ENCODE results near the gene FHL2.

The FHL2 gene

DNA sequence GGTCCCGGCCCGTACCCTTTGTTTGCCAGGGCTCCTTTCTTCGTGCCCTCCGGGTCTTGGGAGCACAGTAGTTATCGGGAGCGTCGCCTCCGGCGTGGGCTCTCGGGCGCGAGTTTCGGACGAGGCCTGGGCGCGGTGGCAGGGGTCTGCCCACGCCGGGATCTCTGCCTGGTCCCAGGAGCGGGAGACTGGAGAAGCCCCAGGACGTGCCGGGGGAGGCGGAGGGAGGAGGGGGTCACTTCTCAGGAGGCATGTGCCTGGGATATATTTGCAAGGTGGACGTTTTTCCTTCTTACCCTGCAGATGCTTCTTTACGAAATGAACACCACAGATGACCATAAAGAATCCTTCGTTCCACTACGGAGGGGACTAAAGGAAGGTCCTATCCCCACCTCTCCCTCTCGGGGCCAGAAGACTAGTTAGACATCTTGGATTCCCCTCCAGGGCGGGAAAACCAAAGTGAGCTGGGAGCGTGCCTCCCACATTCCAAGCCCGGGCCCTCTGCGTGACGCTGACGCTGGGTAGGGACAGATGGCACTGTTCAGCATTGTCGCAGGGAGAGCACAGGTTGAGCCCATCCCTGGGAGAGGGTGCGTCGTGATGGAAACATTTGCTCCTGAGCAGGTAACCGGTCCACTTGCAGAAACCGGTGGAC is 483 bp upstream of the FHL2 start:
- no peak for DNase-seq (ENCODE audit: low read depth in 2 of 2, low spot score in 1 of 2)

DNA sequence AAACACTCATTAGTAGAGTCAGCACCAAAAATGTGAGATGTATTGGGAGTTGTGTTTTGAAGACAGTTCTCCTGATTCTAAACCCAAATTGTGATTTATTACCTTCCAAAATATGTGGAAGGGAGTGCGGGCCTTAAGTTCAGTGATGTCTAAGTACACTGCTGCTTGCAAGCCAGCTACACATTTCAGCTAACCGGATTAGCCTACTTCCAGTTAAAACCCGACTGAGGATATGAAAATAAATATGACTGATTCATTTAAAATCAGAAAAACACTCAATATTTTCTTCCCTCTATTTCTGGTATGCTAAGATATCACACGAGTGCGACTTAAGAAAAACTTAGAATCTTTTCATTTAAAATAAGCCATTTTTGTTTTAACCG is 907 bp downstream of the FHL2 start:
- no peak for DNase-seq (ENCODE audit: low read depth in 2 of 2, low spot score in 1 of 2)

DNA sequence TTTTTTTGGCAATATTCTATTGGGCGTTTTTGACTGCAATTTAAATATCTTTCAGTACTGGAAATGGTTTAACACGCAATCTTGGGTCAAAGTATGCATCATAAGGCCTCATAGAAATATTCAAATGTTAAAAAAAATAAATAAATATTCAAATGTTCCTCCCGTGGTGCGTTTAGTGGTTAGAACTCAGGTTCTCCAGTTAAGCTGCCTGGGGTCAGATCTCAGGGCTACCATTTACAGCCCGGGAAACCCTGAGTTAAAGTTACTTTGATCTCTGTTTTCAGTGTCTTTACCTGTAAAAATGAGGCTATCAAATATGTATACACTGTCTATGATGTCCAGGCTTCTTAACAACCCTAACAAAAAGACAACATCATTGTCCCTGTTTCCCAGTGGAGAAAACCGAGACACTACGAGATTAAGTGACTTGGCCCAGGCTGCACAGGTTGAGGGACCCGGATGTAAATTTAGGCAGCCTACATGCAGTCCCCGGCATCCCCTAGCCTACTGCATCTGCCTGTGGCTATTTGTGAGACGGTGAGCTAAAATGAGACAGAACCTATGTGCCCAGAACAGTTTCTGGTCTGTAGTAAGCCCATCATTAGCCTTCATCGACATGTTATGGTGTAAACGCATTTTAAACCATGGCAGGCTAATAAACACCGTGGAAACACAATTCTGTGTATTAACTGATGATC is 1.7 kb downstream of the FHL2 start:
- DNase-seq (ENCODE audit: low read depth in 2 of 2, low spot score in 1 of 2), result no peak

DNA sequence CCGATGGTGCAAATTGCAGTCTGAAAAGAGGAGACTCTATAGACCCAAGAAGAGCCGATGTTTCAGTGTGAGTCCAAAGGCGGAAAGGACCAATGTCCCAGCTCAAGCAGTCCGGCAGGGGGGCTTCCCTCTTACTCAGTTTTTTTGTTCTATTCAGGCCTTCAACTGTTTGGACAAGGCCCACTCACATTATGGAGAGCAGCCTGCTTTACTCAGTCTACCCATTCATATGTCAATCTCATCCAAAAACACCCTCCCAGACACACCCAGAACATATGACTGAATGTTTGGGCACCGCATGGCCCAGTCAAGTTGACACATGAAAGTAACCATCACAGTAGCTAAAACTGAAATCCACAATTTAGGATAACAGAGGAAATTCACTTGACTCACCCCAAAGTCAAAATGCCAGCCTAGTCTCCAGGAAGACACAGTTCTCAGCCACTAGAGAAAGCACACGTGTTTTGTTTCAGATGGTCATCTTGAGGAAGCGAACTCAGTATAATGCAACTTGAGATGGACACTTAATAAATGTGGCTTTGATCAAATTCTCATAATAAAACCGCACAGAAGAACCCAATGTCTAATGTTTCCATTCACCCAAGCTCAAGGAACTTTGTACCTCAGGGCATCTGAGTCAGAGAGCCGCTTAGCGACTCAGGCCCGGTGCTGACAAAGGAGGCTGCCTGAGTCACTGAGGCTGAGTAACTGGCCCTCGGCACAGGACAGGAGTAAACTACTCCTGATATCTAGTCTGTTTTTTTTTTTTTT is 2.4 kb downstream of the FHL2 start:
- DNase-seq (ENCODE audit: low read depth in 2 of 2, low spot score in 1 of 2), result no peak

DNA sequence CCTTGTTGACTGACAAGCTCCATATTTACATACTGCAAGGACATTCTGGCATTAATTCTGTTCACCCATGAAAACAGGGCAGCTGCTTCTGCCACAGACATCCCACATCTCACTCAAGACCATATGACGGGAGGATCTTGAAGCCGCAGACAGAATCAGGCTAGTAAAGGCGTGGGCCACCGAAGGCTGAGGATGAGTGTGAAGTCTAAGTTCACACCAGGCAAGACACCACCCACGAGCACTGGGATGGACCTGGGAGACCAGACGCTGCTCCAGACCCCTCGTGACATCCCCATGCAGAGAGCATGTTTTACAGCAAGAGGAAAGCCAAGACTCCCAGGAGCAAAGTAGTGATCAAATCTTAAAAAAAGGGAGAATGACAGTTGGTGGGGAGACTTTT is 3.2 kb downstream of the FHL2 start:
- no peak for DNase-seq (ENCODE audit: low read depth in 2 of 2, low spot score in 1 of 2)

DNA sequence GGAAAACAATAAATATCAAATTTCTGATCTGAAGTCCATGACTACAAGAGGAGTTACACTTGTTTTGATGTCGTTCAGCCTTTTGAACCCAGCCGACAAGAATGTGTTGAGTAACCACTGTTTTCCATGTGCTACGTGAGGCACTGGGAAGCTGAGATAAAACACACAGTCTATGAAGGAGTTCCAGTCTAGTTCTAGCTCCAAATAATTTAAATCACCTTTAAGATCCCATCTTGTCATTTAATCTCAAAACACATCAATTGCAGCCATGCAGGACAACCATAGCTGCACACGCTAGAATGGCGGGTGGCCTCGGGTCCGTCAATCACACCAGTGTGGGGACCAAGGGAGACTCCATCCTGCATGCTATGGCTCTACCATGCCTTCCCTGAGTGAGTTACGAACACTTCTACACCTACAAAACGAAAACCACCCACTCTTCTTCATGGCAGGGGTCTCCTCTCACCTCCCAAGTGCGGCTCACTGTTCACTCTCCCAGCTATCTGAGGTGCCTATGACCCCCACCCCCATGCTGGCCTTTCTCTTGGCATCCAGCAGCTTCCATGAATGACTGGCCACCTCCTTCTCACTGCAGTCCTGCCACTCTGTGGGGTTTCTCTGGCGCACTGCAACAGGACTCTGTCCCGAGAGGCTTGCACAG is 3.8 kb downstream of the FHL2 start:
- no peak for DNase-seq (ENCODE audit: low read depth in 2 of 2, low spot score in 1 of 2)

DNA sequence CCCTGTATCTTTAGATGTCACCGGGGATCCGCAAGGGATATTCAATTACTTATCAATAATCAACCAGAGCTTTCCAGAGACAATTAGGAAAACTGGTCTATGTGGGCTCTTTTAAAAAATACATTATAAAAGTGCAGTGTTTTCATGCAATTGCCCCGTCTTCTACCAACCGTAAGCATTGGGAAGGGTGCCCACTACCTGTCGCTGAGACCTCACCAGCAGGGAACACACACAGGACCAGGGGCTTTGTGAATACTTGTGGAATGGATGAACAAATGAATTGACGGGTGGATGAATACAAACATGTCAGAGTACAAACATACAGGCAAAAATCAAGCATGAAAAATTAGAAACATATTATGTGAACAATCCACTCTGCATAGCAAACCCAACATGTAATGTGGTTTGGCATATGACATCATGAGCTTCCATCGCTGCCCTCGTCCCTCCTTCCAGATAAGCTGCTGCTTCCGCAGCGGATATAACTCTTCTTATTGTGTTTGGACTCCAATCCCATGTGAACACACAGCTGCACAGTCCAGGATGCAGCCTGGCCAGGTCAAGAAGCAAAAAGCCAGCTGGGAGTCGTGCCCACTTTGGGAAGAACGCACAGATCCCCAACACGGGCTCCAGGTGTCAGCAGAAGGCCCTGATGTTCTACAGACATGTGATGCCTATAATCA is 5.3 kb downstream of the FHL2 start:
- no peak for DNase-seq (ENCODE audit: low read depth in 2 of 2, low spot score in 1 of 2)

DNA sequence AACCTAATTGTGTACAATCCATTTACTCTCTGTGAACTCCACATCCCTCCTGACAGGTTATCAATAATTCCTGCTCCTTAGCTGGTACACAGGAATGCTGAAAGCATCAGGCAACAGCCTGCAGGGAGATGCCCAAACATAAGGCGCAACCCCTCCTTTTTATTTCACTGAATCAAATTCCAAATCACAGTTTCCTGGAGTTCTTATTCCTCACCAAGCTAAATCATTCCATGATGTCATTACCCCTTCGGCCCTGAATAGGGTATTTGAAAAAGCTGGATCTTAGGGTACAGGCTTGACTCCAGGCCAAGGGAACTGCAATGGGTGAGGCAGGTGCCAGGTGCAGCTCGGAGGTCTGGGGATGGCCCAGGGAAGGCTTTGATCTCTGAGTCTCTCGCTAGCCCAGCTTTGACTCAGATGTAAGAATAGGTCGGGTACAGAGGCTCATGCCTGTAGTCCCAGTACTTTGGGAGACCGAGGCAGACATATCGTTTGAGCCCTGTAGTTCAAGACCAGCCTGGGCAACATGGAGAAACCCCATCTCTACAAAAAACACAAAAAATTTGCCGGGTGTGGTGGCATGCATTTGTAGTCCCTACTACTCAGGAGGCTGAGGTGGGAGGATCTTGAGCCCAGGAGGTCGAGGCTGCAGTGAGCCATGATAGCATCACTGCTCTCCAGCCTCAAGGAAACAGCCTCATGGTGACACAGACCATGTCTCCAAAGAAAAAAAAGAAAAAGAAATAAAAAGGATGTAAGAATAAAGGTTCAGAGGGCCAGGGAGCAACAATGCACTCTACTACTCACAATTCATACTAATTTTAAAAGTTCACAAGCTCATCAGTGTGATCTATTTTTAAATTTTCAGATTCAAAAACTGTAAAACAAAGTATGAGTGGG is 6.8 kb downstream of the FHL2 start:
- DNase-seq (ENCODE audit: low read depth in 2 of 2, low spot score in 1 of 2), result no peak

DNA sequence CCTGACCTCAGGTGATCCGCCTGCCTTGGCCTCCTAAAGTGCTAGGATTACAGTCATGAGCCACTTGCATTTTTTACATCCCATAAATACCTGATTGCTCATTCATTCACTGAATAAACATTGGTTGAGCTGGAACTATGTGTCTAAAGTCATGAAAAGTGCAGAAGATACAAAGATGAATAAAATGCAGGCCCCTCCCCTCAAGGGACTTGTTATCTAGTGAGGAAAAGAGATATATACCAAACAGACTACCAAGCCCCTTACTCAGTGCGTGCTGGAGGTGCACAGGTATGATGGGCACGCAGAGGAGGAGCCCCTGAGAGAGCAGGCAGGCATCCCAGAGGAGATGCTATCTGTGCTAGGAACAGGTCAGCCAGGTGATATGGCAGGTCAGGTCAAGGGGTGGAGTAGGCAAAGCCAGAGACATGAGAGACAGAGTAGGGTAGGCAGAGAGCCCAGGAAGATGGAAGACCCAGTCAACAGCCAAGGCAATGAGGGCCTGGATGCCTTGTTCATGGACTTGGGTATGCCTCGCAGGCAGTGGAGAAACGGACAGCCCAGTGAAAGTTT is 7.7 kb downstream of the FHL2 start:
- no peak for DNase-seq (ENCODE audit: low read depth in 2 of 2, low spot score in 1 of 2)

DNA sequence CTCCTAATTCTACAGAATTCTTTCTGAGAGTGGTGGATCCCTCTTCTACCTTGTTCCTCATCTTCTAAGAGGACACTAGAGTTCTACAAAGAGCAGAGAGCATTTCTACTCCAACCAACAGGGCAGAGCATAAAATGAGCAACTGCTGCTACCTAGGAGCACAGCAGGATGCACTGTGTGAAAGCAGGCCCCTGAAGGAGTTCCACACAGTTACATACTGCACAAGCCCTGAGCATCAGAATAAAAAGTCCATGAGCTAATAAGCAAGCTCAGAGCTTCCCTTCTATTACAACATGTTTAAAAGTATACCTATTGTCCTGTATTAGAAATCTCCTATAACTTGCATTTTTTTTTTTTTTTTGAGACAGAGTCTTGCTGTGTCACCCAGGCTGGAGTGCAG is 8.4 kb downstream of the FHL2 start:
- no peak for DNase-seq (ENCODE audit: low read depth in 2 of 2, low spot score in 1 of 2)

DNA sequence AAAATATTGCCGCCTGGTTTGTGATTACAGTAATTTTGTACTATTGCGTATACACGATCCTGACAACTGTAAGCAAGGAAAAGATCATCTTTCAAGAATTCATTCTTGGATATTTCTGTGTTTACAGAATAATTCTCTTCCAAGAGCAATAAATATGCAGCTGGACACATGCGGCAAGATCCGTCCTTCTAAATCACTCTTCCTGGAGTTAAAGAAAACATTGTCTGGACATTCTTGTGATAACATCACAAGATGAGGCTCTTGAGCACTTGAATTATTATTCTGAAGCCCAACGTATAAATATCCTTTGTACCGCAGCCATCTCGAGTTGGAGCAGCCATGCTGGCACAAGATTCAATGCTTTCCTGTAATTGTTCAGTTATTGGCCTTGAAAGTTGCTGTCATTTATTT is 9.9 kb downstream of the FHL2 start:
- no peak for DNase-seq (ENCODE audit: low read depth in 2 of 2, low spot score in 1 of 2)

DNA sequence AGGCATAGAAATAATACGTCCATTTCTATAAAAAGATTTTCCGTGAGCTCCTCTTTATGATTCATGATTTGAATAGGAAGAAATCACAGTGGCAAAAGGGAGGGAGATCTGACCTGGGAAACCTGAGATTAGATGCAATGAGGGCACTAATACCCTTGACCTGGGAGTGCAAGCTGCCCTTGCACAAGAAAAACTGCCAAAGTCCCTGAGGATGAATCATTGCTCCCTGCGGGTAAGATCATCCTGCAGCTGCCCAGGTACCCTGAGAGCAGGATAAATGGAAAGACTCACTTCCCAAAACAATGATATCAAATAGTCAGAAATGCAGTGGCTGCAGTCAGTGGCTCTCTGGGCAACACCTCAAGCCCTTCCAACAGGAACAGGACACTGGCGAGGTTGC is 11.6 kb downstream of the FHL2 start:
- DNase-seq (ENCODE audit: low read depth in 2 of 2, low spot score in 1 of 2), result no peak

DNA sequence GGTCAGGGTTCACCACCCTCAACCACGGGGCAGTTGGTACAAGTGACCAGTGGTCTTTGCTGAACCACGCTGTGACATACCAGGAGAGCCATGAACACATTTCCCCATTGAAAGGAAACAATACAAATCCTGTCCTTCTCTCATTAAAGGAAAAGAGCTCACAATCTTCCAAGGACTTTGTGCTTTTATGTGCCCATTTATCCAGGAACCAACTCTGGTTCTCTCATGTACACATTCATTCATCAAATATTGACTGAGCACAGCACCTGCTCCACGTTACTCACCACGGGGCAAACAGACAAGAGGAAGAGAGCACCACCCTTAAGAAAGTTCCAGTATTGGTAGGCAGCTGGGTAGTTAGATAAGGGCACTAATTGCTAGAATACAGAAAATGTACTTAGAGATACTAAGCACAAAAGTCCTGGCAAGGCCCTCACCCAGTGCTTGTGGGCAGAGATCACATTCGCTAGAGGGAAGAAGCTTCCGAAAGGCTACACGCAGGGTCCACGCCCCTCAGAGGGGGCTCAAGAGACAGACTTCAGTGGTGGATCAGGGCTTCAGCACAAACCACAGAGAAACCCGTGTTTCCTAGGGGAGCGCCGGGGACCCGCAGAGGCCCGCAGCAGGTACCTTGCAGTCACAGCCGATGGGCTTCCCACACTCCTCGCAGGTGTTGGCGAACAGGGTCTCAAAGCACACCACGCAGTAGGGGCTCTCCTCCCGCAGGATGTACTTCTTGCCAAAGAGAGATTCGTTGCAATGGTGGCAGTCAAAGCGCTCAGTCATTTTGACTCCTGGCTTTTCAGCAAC is 12.9 kb downstream of the FHL2 start:
- no peak for DNase-seq (ENCODE audit: low read depth in 2 of 2, low spot score in 1 of 2)

DNA sequence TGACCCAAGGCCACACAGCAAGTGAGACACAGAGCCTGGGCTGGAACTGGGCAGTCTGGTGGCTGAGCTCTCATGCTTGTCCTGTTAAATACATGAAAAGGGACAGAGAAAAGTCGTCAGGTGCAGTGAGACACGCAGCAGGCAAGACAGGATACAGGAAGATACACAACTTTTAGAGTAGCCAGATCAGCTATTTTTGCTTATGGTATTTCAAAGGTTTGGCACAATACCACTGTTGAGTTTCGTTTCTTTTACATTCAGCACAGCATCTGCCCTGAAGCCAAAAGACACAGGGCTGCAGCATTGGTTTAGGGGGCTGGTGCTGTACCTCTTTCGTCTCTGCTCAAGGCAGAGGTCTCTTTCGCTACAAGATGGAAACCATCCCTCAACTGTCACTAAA is 14.0 kb downstream of the FHL2 start:
- DNase-seq (ENCODE audit: low read depth in 2 of 2, low spot score in 1 of 2), result no peak

DNA sequence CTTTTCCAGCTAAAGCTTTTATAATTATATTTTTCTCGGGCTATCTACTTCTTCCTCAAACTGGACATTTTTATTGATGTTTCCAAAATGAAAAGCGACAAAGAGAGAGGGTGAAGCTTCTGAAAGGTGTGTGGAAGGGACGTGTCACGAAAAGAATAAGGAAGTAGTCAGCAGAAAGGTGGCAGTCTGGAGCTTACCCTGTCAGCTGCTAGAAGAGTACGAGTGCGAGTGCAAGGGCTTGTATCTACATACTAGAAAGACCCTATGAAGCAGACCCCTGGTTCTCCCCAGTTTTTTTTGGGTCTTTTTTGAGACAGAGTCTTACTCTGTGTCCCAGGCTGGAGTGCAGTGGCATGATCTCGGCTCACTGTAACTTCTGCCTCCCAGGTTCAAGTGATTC is 14.6 kb downstream of the FHL2 start:
- DNase-seq (ENCODE audit: low read depth in 2 of 2, low spot score in 1 of 2), result no peak

DNA sequence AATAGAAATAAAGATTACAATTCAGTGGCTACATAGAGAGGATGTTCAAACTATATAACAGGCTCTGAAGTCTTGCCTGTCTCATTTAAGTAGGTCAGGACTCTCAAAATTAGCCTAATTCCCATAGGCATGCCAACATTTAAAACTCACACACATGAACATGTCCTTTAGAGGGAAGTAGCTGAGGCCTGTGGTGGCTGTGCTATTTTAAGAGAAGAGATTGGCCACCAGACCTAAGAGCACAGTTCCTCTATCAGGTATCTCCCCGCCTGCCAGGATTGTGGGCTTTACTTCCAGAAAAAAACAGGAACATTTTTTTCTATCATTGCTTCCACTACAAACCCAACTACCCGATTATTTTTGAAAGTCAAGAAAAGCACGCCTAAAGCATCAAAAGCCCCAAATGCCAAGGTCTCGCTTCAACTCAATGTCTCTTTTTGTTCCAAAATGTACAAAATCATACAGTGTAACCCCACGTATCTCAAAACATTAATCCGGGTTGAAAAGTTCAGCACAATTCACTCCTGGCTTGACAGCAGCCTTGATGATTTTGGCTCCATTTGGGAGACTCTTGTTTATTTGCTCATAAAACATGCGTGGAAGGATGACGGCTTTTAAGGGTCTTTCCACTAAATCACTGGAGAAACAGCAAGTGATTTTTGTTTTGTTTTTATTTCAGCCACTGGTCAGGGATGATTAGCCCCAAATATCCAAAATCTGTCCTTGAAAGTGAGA is 15.3 kb downstream of the FHL2 start:
- no peak for DNase-seq (ENCODE audit: low read depth in 2 of 2, low spot score in 1 of 2)

DNA sequence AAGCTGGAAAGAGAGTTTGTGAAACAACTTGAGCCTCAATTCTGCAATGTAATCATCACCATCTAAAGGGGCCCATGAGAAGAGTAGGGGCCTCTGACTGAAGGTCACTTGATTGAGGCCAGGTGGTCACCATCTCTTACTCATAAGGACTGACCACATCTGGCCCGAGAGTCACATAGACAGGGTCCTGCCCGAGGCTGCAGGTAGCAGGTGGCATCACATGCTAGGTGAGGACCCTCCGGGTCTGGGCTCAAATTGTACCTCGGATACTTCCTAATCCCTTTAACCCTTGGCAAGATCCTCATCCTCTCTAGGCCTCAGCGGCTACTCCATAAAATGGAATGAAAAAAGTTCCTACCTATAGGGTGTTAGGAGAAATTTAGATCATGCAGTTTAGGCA is 16.7 kb downstream of the FHL2 start:
- DNase-seq (ENCODE audit: low read depth in 2 of 2, low spot score in 1 of 2), result no peak

DNA sequence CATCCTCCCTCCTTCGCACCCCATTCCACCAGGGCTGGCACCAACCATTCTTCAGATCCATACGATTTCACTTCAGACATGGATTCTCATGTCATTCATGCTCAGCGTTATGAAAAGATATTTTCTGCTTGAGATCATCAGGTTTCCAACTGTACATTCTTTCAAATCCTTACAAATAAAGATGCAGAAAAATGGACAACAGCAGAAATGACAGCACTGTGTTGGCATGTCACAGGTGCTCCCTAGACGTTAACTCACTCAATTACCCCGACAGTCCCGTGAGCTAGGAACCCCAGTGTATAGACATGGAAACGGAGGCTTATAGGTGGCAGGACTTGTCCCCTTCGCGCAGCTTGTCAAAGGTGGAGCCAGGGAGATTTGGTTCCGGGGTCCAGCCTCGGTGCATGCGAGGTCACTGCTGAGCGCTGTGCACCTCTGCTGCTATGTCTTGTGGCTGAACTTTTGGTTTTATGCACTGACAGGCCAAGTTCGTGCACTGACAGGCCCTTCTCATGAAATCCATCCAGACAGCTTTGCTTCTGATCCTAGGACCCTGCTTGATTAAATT is 17.7 kb downstream of the FHL2 start:
- DNase-seq (ENCODE audit: low read depth in 2 of 2, low spot score in 1 of 2), result no peak

All from stimulated activated CD8-positive, alpha-beta memory T cell treated with anti-CD3 and anti-CD28 coated beads, Interleukin-4, amount 100 ng/mL, for 1 hour (primary cell).